ENCODE data around the gene SYCE3. TPM values are rescaled to one million over a fixed set of nuclear protein-coding genes. Genes with fewer than 3 reads are reported as not detected.

SYCE3 gene
- total and polyA plus RNA-seq, 2 donors (not counting 3 experiments of a cell fraction or from before 2014, with no cell fraction given): not detected

DNA sequence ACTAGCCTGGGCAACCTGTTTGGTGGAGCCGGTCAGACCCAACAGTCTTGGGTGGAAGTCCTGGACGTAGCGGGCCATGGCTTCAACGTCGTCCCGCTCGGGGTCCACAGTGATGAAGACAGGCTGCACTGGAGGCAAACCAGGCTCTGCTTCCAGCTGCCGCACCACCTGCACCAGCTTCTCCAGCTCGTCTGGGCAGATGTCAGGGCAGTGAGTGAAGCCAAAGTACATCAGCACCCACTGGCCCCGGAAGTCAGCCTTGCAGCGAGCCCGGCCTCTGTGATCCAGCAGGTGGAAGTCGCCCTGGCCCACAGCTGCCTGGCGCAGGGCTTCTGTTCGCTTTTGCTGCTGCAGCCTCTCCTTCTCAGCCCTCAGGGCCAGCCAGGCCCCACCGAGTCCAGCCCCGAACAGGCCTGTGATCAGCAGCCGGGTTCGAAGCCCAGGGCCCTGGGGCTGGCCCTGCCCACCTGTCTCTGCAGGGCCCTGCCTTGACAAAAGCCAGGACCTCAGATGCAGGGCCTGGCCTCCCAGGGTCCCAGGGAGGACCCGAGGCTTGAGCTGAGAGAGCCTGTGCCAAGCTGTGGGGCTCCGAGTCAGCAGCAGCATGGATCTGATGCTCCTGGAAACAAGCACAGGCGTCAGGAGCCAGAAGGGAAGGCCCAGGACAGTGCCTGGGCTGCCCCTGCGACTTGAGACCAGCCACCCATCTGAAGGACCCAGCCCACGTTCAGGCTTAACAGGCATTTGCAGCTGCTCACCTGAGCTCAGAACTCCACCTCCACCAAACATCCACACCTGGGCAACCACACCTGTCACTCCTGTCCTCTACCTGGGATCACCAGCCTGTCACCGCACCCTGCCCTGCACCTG is 38.7 kb downstream of the SYCE3 start:
- dilution Hi-C loops (cut with MboI; ENCODE audit: extremely low pct_ligation_motif_present, low sequenced_read_pairs) (no loop called here), intact Hi-C loops (cut with micrococcal nuclease) (loop anchor here (2.0 kb wide), 1 partner anchor 59 kb away; the partner anchor contains the start of gene CHKB)
- DNase-seq (ENCODE audit: low read depth, low spot score): no peak
- FAIRE-seq: no peak
- no peak overlapping the region for H3K27ac ChIP-seq (ENCODE audit: insufficient read depth, low read depth, low read length)
- peaks cover 0 to 22% of the 10 kb centered on the region in 2 experiments for H3K36me3 ChIP-seq (ENCODE audit: control insufficient read depth in 2 of 2, extremely low read depth in 1 of 2, insufficient read depth in 2 of 2, low read length in 2 of 2)
- H4K20me1 ChIP-seq (replicated peaks; ENCODE audit: control insufficient read depth, extremely low read depth, insufficient read depth, low read length): no peaks in the 10 kb centered on the region
- H2AFZ ChIP-seq (ENCODE audit: low read depth, low read length): no peak overlapping the region
- H3K4me1 ChIP-seq (ENCODE audit: control insufficient read depth, extremely low read depth, insufficient read depth, low read length): peaks cover 12% of the 10 kb centered on the region
- H3K9me3 ChIP-seq (replicated peaks; ENCODE audit: control insufficient read depth, insufficient read depth, low read length): no peaks in the 10 kb centered on the region
- no TSS peak for BruUV-seq (replicated peaks)
- TF ChIP-seq POLR2AphosphoS5 (IDR thresholded peaks at IDR 0.05; ENCODE audit: insufficient read depth, low read depth, low read length) (no peak), MYC (IDR thresholded peaks at IDR 0.05; ENCODE audit: low read depth, low read length) (no peak), EZH2 (IDR thresholded peaks at IDR 0.05; ENCODE audit: borderline replicate concordance, low read depth, low read length, severe bottlenecking) (no peak), POLR2A (IDR thresholded peaks at IDR 0.05; ENCODE audit: low read depth, low read length) (no peak), FOS (IDR thresholded peaks at IDR 0.05; ENCODE audit: borderline replicate concordance, insufficient read depth, low read length) (no peak), GATA2 (IDR thresholded peaks at IDR 0.05; ENCODE audit: insufficient read depth, insufficient read length, low read depth, low read length) (no peak), JUN (IDR thresholded peaks at IDR 0.05; ENCODE audit: borderline replicate concordance, insufficient read depth, insufficient read length, low read depth) (no peak)
- TF ChIP-seq, protein P1, sequence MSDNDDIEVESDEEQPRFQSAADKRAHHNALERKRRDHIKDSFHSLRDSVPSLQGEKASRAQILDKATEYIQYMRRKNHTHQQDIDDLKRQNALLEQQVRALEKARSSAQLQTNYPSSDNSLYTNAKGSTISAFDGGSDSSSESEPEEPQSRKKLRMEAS (IDR thresholded peaks at IDR 0.05; ENCODE audit: insufficient read depth, insufficient read length): no peak
- TF ChIP-seq, protein P2, sequence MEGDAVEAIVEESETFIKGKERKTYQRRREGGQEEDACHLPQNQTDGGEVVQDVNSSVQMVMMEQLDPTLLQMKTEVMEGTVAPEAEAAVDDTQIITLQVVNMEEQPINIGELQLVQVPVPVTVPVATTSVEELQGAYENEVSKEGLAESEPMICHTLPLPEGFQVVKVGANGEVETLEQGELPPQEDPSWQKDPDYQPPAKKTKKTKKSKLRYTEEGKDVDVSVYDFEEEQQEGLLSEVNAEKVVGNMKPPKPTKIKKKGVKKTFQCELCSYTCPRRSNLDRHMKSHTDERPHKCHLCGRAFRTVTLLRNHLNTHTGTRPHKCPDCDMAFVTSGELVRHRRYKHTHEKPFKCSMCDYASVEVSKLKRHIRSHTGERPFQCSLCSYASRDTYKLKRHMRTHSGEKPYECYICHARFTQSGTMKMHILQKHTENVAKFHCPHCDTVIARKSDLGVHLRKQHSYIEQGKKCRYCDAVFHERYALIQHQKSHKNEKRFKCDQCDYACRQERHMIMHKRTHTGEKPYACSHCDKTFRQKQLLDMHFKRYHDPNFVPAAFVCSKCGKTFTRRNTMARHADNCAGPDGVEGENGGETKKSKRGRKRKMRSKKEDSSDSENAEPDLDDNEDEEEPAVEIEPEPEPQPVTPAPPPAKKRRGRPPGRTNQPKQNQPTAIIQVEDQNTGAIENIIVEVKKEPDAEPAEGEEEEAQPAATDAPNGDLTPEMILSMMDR (IDR thresholded peaks at IDR 0.05; ENCODE audit: extremely low read depth in 1 of 2, insufficient read depth in 1 of 2, low read depth in 1 of 2, low read length in 2 of 2): no peak
- POLR2A ChIA-PET: interaction anchor here (0.6 kb wide), 1 partner anchor 24 kb away, joined by 4 read pairs; no protein-coding TSS in a partner anchor
- peak overlapping the region; percentile 29 to 66 (median 48) for H3K4me3 ChIP-seq (replicated peaks in 1 of 3; ENCODE audit: insufficient read depth in 1 of 3, low read depth in 1 of 3, low read length in 3 of 3)
- CTCF ChIA-PET: interaction anchor here (0.8 to 2.7 kb wide), 7 partner anchors 9 to 287 kb away, joined by 3 to 28 read pairs (median 16); partner anchors contain the start of gene SYCE3
- H3K9me1 ChIP-seq (replicated peaks; ENCODE audit: control insufficient read depth, extremely low read depth, insufficient read depth, low read length): no peaks in the 10 kb centered on the region
- no peaks in the 10 kb centered on the region for H3K27me3 ChIP-seq (ENCODE audit: control insufficient read depth in 2 of 2, insufficient read depth in 2 of 2, low read length in 2 of 2)
- H3K4me2 ChIP-seq (ENCODE audit: insufficient read depth, low read length): peak overlapping the region; percentile 40
- H3K9ac ChIP-seq (replicated peaks; ENCODE audit: extremely low read depth, insufficient read depth, low read length): peak overlapping the region; percentile 68
- H3K79me2 ChIP-seq (ENCODE audit: control insufficient read depth, insufficient read depth, low read length): peaks cover 10% of the 10 kb centered on the region
